Endothelial cell of umbilical vein (primary cell): Measurements from ENCODE around the gene ETV7. TPM values are rescaled to one million over a fixed set of nuclear protein-coding genes. Genes with fewer than 3 reads are reported as not detected.

ENCODE experiments used
- BruUV-seq: library from RNA; stranded (reverse); fragments of 400-500 nt; replicated peaks from 2 replicates; lab custom pipeline; 2021; lab: Mats Ljungman, UMichigan
- CTCF ChIA-PET: fragments of 300-600, 350-600 bp; sonication (Branson Sonifier 250); formaldehyde crosslinking; loops from one replicate; lab custom pipeline; 2021; ENCODE audit warnings: antibody characterized with exemption, inconsistent platforms; lab: Charles Lee
- POLR2A ChIA-PET: fragments of 300-600, 350-600 bp; sonication (Branson Sonifier 250); formaldehyde crosslinking; loops from one replicate; lab custom pipeline; 2021; ENCODE audit warnings: antibody characterized with exemption, inconsistent platforms; lab: Charles Lee
- DNase-seq: peaks from one replicate; pipeline ENCODE4 v3.0.0-alpha.2; 2011; ENCODE audit warnings: low read depth, low spot score
- FAIRE-seq: peaks from 2 replicates; lab custom pipeline; 2011; peaks lifted over from hg19 to GRCh38; lab: Jason Lieb, UNC
- H2AFZ ChIP-seq: 2 replicates; pipeline ENCODE4 v1.6.0; 2012; ENCODE audit warnings: low read depth, low read length, control low read depth, inconsistent platforms
- H3K27ac ChIP-seq: 2 replicates; pipeline ENCODE4 v1.5.1; 2011; ENCODE audit warnings: low read depth, mild to moderate bottlenecking, control low read depth, low read length, moderate library complexity; ENCODE audit not compliant: insufficient read depth
- H3K27me3 ChIP-seq, 2 experiments: 2 replicates each; pipeline versions ENCODE4 v1.6.0 to v1.6.1; 2011; ENCODE audit warnings: low read length in 2 of 2, mixed read lengths in 1 of 2; ENCODE audit not compliant: control insufficient read depth in 2 of 2, insufficient read depth in 2 of 2
- H3K36me3 ChIP-seq, 2 experiments: 2 replicates in 1 of 2; 3 replicates in 1 of 2; pipeline ENCODE4 v1.5.1; 2011; ENCODE audit warnings: low read length in 2 of 2, mild to moderate bottlenecking in 1 of 2, moderate library complexity in 1 of 2; ENCODE audit not compliant: control insufficient read depth in 2 of 2, insufficient read depth in 2 of 2; ENCODE audit errors: extremely low read depth in 1 of 2
- H3K4me1 ChIP-seq: 3 replicates; pipeline ENCODE4 v1.5.1; 2011; ENCODE audit warnings: mild to moderate bottlenecking, low read length; ENCODE audit not compliant: control insufficient read depth, insufficient read depth; ENCODE audit errors: extremely low read depth
- H3K4me2 ChIP-seq: 2 replicates; pipeline ENCODE4 v1.6.1; 2011; ENCODE audit warnings: low read length, control low read depth, mixed read lengths; ENCODE audit not compliant: insufficient read depth
- H3K4me3 ChIP-seq, 3 experiments: fragments of 200-600 bp in 1 of 3; sonication (generic), shearing (Covaris generic) in 1 of 3; replicated peaks in 1 of 3; 2 replicates each; pipeline ENCODE4 v1.5.1; 2011 to 2016; ENCODE audit warnings: control low read depth in 3 of 3, low read length in 3 of 3, mild to moderate bottlenecking in 2 of 3, inconsistent platforms in 1 of 3, low read depth in 1 of 3, moderate library complexity in 1 of 3; ENCODE audit not compliant: insufficient read depth in 1 of 3
- H3K79me2 ChIP-seq: 2 replicates; pipeline ENCODE4 v1.6.0; 2012; ENCODE audit warnings: low read length, inconsistent platforms; ENCODE audit not compliant: control insufficient read depth, insufficient read depth
- H3K9ac ChIP-seq: replicated peaks from 2 replicates; pipeline ENCODE3; 2011; ENCODE audit warnings: low read length, control low read depth; ENCODE audit not compliant: insufficient read depth; ENCODE audit errors: extremely low read depth
- H3K9me1 ChIP-seq: replicated peaks from 3 replicates; pipeline ENCODE4 v1.6.0; 2011; ENCODE audit warnings: mild to moderate bottlenecking, low read length; ENCODE audit not compliant: control insufficient read depth, insufficient read depth; ENCODE audit errors: extremely low read depth
- H3K9me3 ChIP-seq: replicated peaks from 2 replicates; pipeline ENCODE4 v1.5.1; 2012; ENCODE audit warnings: low read length, inconsistent platforms; ENCODE audit not compliant: control insufficient read depth, insufficient read depth
- H4K20me1 ChIP-seq: replicated peaks from 2 replicates; pipeline ENCODE3; 2011; ENCODE audit warnings: mild to moderate bottlenecking, low read length; ENCODE audit not compliant: control insufficient read depth, insufficient read depth; ENCODE audit errors: extremely low read depth
- CTCF ChIP-seq, 2 donors: IDR thresholded peaks; 1 replicate in 1 of 2; 2 replicates in 1 of 2; pipeline ENCODE4 v1.5.1; 2011; ENCODE audit warnings: low read length in 2 of 2, mild to moderate bottlenecking in 2 of 2, moderate library complexity in 2 of 2, control low read depth in 1 of 2, inconsistent platforms in 1 of 2, low read depth in 1 of 2; ENCODE audit not compliant: insufficient read depth in 1 of 2; ENCODE audit errors: extremely low read depth in 1 of 2
- EZH2 ChIP-seq: IDR thresholded peaks from 2 replicates; pipeline ENCODE4 v1.6.1; 2012; ENCODE audit warnings: borderline replicate concordance, low read depth, mild to moderate bottlenecking, moderate library complexity, low read length, inconsistent platforms; ENCODE audit not compliant: severe bottlenecking
- FOS ChIP-seq: IDR thresholded peaks from 2 replicates; pipeline ENCODE4 v1.6.1; 2011; ENCODE audit warnings: mild to moderate bottlenecking, low read length, moderate library complexity, borderline replicate concordance; ENCODE audit not compliant: insufficient read depth
- GATA2 ChIP-seq: IDR thresholded peaks from 2 replicates; pipeline ENCODE4 v1.7.0; 2011; ENCODE audit warnings: low read depth, mild to moderate bottlenecking, moderate library complexity, mixed read lengths, low read length; ENCODE audit not compliant: insufficient read length, insufficient read depth
- JUN ChIP-seq: IDR thresholded peaks from 2 replicates; pipeline ENCODE4 v1.6.1; 2011; ENCODE audit warnings: borderline replicate concordance, low read depth; ENCODE audit not compliant: insufficient read length, insufficient read depth
- MAX ChIP-seq: IDR thresholded peaks from 2 replicates; pipeline ENCODE4 v1.6.1; 2011; ENCODE audit not compliant: insufficient read depth, insufficient read length
- MYC ChIP-seq: IDR thresholded peaks from one replicate; pipeline ENCODE4 v1.6.1; 2011; ENCODE audit warnings: mild to moderate bottlenecking, low read depth, low read length
- POLR2A ChIP-seq: IDR thresholded peaks from 2 replicates; pipeline ENCODE4 v1.6.1; 2012; ENCODE audit warnings: low read depth, mild to moderate bottlenecking, control low read depth, low read length
- POLR2AphosphoS5 ChIP-seq: IDR thresholded peaks from 2 replicates; pipeline ENCODE4 v1.6.1; 2012; ENCODE audit warnings: low read depth, mild to moderate bottlenecking, control low read depth, low read length, moderate library complexity; ENCODE audit not compliant: insufficient read depth
- dilution Hi-C: fragments of 300-500 bp; cut with MboI; formaldehyde crosslinking; loops from one replicate; pipeline ENCODE4 v1.15.0; 2019; ENCODE audit warnings: low sequenced_read_pairs; ENCODE audit not compliant: extremely low pct_ligation_motif_present
- intact Hi-C: fragments of 100-400 bp; cut with micrococcal nuclease; formaldehyde crosslinking; loops from one replicate; pipeline ENCODE4 v1.10.0; 2022
- polyA plus RNA-seq, 4 experiments: library from polyadenylated mRNA; depleted of rRNA in 3 of 4; stranded (reverse) in 3 of 4; unstranded in 1 of 4; fragments of >200 nt; gene quantifications; 2 replicates each; pipeline versions ENCODE4 v1.2.1 to v1.2.3, GENCODE V29; 2011 to 2012; ENCODE audit warnings: missing spikeins in 1 of 4
- total RNA-seq: library from RNA; stranded (reverse); gene quantifications from 2 replicates; pipeline ENCODE4 v1.2.3, GENCODE V29; 2021

The ETV7 gene
- total and polyA plus RNA-seq, 2 donors (not counting 3 experiments of a cell fraction or from before 2014, with no cell fraction given) = 0.23 to 0.58 TPM

- Histone ChIP-seq H2AFZ (no peak overlapping the region), H3K4me3 (no peak overlapping the region), H3K4me2 (no peak overlapping the region), H4K20me1 (no peaks in the 10 kb centered on the region), H3K9me1 (no peaks in the 10 kb centered on the region), H3K9me3 (no peaks in the 10 kb centered on the region), H3K27me3 (no peaks in the 10 kb centered on the region), H3K79me2 (no peaks in the 10 kb centered on the region), H3K36me3 (no peaks in the 10 kb centered on the region), H3K27ac (no peak overlapping the region), H3K9ac (no peak overlapping the region), H3K4me1 (peaks cover 17% of the 10 kb centered on the region)
- ChIA-PET CTCF (interaction anchor here (1.8 to 12.9 kb wide), 5 partner anchors 11 to 239 kb away, joined by 4 to 373 read pairs (median 17); no protein-coding TSS in a partner anchor), POLR2A (no interaction called here)
- no TSS peak for BruUV-seq
- TF ChIP-seq MYC = no peak
- TF ChIP-seq CTCF (IDR thresholded peaks at IDR 0.05; ENCODE audit: extremely low read depth in 1 of 2, insufficient read depth in 1 of 2, low read depth in 1 of 2, low read length in 2 of 2) = no peak
- no peak for TF ChIP-seq EZH2
- no peak for TF ChIP-seq GATA2
- no peak for TF ChIP-seq FOS
- no peak for TF ChIP-seq MAX
- no peak for TF ChIP-seq JUN
- no peak for TF ChIP-seq POLR2A
- TF ChIP-seq POLR2AphosphoS5 = no peak
- dilution Hi-C loops (no loop called here), intact Hi-C loops (no loop called here)
- DNase-seq (no peak), FAIRE-seq (no peak)
Measured at GRCh38 chr6:36362551-36363370, 24.7 kb downstream of the ETV7 start.
